NCI-H1436 treated with DMSO at 0.1 percent for 48 hours (cell line): ENCODE data around the gene ESM1.
"Not testable (repeated sequence)": the region's sequence is repeated elsewhere in the genome, so short reads cannot be mapped to it uniquely, and the experiment has no call there.

ENCODE experiments used
- DNase-seq: peaks from one replicate; lab custom pipeline; 2025; lab: John Stamatoyannopoulos, UW

The ESM1 gene

GRCh38 chr5:54985301-54986268 lies at the start of gene ESM1:
Gene ESM1, minus strand, starts transcription at chr5:54985593. Its CDS starts 76 bp downstream, at chr5:54985517.
- no peak for DNase-seq

- no peak for DNase-seq
Observed at GRCh38 chr5:55033568-55033967, 48.2 kb upstream of the ESM1 start.

DNA sequence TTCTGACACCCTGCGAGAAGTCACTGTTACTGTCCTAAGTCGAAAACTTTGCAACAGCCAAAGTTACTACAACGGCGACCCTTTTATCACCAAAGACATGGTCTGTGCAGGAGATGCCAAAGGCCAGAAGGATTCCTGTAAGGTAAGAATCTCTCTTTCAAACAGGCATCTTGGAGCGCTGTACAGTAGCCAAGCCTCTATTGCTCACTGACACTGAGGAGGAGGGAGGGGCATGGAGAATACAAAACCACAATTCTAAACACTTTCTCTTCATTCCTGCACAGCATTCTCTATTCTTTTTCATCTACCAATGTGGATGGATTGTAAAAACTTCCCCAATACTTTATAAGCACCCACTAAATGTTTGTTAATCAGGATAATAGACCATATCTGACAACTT lies 46.1 kb upstream of the ESM1 start:
- no peak for DNase-seq

GRCh38 chr5:55030676-55031369 lies 45.4 kb upstream of the ESM1 start:
- DNase-seq = no peak

GRCh38 chr5:55030220-55030619 lies 44.8 kb upstream of the ESM1 start:
- no peak for DNase-seq

DNA sequence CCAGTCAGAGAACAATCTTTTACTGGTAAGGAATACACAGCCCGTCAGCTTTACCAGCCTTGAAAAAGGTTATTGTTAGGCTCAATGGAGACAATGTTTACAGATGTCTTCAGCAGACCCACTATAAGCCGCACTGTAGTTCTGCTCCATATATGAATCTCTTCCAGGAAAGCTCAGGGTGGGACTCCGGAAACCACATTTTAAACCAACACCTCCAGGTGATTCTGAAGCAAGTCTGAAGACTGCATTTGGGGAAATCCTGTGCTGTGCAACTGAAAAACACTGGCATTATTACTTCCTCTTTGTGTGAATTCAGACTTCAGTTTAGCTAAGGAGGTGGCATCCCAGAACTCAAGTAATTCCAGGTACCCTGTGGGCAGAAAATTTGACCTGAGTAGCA lies 42.2 kb upstream of the ESM1 start:
- DNase-seq = no peak

- no peak for DNase-seq
Observed at GRCh38 chr5:55022450-55022849, 37.1 kb upstream of the ESM1 start.

GRCh38 chr5:55021821-55022220 lies 36.4 kb upstream of the ESM1 start:
- DNase-seq = no peak

GRCh38 chr5:55021410-55021809 lies 36.0 kb upstream of the ESM1 start:
- DNase-seq = no peak

DNA sequence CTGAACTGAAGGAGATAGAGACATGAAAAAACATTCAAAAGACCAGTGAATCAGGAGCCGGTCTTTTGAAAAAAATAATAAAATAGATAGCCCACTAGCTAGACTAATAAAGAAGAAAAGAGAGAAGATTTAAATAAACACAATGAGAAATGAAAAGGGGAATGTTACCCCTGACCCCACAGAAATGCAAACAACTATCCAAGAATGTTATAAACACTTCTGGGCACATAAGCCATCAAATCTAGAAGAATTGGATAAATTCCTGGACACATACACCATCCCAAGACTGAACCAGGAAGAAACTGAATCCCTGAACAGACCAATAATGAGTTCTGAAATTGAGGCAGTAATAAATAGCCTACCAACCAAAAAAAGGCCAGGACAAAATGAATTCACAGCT lies 24.8 kb upstream of the ESM1 start:
- DNase-seq = not testable (repeated sequence)

GRCh38 chr5:55004729-55005128 lies 19.3 kb upstream of the ESM1 start:
- no peak for DNase-seq

- DNase-seq = no peak
Observed at GRCh38 chr5:55003432-55004065, 18.2 kb upstream of the ESM1 start.

DNA sequence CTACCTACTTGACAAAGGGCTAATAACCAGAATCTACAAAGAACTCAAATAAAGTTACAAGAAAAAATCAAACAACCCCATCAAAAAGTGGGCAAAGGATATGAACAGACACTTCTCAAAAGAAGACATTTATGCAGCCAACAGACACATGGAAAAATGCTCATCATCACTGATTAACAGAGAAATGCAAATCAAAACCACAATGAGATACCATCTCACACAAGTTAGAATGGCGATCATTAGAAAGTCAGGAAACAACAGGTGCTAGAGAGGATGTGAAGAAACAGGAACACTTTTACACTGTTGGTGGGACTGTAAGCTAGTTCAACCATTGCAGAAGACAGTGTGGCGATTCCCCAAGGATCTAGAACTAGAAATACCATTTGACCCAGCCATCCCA lies 16.8 kb upstream of the ESM1 start:
- DNase-seq = not testable (repeated sequence)

DNA sequence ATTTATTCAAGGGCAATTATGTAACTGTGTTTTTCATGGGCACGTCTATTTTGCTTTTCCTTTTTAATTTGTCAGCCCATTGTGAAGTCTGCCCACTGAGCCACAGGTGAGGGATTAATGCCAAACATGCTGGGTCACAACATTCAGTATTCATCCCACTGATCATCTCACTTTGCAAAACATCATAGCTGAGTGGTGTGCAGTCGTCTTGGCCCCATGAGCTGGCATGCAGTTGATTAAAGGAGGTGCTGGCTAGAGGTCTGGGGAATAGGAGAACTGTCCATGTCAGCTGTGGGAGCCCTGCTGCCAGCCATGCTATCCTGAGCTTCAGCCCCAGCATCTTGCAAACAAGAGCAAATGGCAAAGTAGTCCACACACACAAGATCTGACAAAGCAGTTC lies 11.7 kb upstream of the ESM1 start:
- no peak for DNase-seq

DNA sequence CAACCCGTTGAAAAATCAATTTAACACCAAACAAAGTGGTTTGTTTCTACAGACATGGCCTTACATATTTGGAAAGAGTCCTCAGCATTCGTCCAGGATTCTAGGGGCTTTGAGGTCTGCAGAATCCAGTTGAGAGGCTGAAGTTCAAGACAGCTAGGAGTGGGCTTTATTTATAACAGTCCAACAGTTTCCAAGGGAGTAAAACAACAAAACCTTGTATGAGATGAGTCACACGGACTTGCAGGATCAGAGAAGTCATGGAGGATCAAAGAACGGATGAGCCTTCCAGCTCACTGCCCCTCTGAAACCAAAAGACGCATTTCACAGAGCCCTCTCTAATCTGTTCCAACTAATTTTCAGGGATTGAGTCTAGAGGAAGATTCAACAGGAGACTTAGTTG lies 11.1 kb upstream of the ESM1 start:
- DNase-seq = no peak

- no peak for DNase-seq
Observed at GRCh38 chr5:54995168-54995567, 9.8 kb upstream of the ESM1 start.

- no peak for DNase-seq
Observed at GRCh38 chr5:54994628-54995027, 9.2 kb upstream of the ESM1 start.

GRCh38 chr5:54993318-54993717 lies 7.9 kb upstream of the ESM1 start:
- DNase-seq = no peak

DNA sequence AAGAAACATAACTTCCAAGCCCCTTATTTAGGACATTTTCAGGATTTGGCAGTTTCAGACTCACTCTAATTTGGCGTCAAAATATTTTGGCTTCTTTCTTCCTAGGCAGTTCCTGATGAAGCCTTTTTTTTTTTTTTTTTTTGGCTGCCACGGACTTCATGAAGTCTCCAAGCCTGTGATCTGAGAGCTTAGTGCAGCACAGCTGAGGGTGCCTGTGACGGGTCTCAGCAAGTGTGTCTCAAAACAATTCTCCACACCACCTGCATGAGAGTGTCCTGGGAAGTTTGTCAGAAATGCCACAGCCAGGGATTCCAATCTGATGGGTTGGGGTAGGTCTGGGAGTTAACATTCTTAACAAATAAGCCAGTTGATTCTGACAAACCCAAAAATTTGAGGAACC lies 6.0 kb upstream of the ESM1 start:
- no peak for DNase-seq

DNA sequence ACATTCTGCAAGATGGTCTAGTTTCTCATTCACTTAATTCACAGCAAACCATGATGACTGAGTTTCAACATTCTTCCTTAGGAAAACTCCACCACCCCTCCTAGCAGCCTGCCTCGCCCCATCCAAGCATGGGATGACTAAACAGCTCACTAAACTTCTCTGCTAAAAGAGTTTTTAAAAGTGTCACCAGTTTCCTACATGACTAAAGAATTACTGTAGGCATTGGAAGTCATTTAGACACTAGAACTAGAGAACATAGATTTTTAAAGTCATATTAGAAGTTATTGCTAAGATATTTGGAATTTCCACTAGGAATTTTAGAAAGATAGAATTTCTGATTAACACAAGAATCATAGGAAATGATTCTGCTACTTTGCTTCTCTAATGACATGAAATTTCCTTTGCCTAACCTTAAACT lies 5.5 kb upstream of the ESM1 start:
- no peak for DNase-seq

DNA sequence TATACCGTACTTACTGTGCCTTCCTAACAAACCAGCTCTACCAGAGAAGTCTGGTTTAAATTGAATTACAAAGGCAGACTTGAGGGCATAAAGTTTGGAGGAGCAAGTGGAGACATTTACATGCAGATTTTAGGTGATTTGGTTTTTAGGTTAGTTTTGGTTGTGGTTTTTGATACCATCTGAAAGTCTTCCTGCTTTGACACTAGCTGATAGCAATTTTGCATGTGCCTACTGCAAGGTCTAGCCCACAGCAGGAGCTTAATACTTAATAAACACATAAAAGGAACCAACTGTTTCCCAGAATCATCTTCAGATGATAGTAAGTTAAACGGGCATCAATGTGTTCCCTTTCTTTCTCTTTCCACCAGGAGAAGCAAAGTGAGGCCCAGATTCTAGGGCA lies 3.4 kb upstream of the ESM1 start:
- no peak for DNase-seq

- no peak for DNase-seq
Observed at GRCh38 chr5:54988218-54988617, 2.8 kb upstream of the ESM1 start.

- DNase-seq = no peak
Observed at GRCh38 chr5:54986269-54986654, 869 bp upstream of the ESM1 start.
